ENCODE measurements around the gene SMAD3. TPM values are rescaled to one million over a fixed set of nuclear protein-coding genes. Genes with fewer than 3 reads are reported as not detected.

Gene SMAD3
- total RNA-seq, 1 experiment from 2014 or later = 89.2 TPM

GRCh38 chr15:67130166-67130565, 64.8 kb downstream of the SMAD3 start:
- CTCF ChIA-PET = no interaction called here

More at GRCh38 chr15:67130166-67130565, 64.8 kb downstream of the SMAD3 start:
- no peaks in the 10 kb centered on the region for H3K27me3 ChIP-seq (ENCODE audit: insufficient read depth, low read length)
- no peak overlapping the region for H3K4me2 ChIP-seq (ENCODE audit: low read length)
- no peak overlapping the region for H3K4me3 ChIP-seq (replicated peaks in 1 of 2; ENCODE audit: low read depth in 1 of 2, low read length in 2 of 2)
- TF ChIP-seq MAX (IDR thresholded peaks at IDR 0.05) = no peak
- TF ChIP-seq EZH2phosphoT487 (IDR thresholded peaks at IDR 0.05; ENCODE audit: borderline replicate concordance) = no peak
- no peak for TF ChIP-seq ELF1 (IDR thresholded peaks at IDR 0.05; ENCODE audit: borderline replicate concordance, low read depth)
- no peak for TF ChIP-seq JUND (IDR thresholded peaks at IDR 0.05)
- TF ChIP-seq CBX3 (IDR thresholded peaks at IDR 0.05; ENCODE audit: low read depth) = no peak
- no peak for TF ChIP-seq ZNF274 (IDR thresholded peaks at IDR 0.05; ENCODE audit: low read depth, low read length)
- TF ChIP-seq ATF3 (IDR thresholded peaks at IDR 0.05) = no peak
- TF ChIP-seq REST (IDR thresholded peaks at IDR 0.05; ENCODE audit: low read depth) = no peak
- H3K27ac ChIP-seq (ENCODE audit: low read depth, low read length) = no peak overlapping the region
- ATAC-seq (no peak), DNase-seq (ENCODE audit: low read depth, low spot score) (no peak)
- no TSS peak for BruUV-seq (replicated peaks)
- H3K36me3 ChIP-seq (ENCODE audit: control insufficient read depth in 1 of 2, insufficient read depth in 2 of 2, low read length in 2 of 2) = peaks cover 0 to 25% of the 10 kb centered on the region in 2 experiments; a peak in 2 of 4 replicates
- POLR2A ChIA-PET = no interaction called here
- no peaks in the 10 kb centered on the region for H3K9me3 ChIP-seq (ENCODE audit: control insufficient read depth in 1 of 2, insufficient read depth in 1 of 2, low read depth in 1 of 2, low read length in 2 of 2)
- RAD21 ChIA-PET (ENCODE audit: low non-redundant PET in 1 of 2, low total read pairs in 2 of 2, uncharacterized antibody in 2 of 2, unreplicated experiment in 2 of 2) = no interaction called here
- H3K9me2 ChIP-seq (ENCODE audit: insufficient read depth) = no peaks in the 10 kb centered on the region
- H3K9ac ChIP-seq (ENCODE audit: low read length) = no peak overlapping the region
- peaks cover 100% of the 10 kb centered on the region for H3K79me2 ChIP-seq (ENCODE audit: insufficient read depth, low read length)
- no peak overlapping the region for H2AFZ ChIP-seq (ENCODE audit: low read depth, low read length, poor library complexity, severe bottlenecking)
- peaks cover 62 to 98% of the 10 kb centered on the region in 2 experiments for H3K4me1 ChIP-seq (ENCODE audit: control insufficient read depth in 1 of 2, insufficient read depth in 2 of 2, low read length in 2 of 2)
- intact Hi-C loops (cut with micrococcal nuclease) = no loop called here
- H4K20me1 ChIP-seq (ENCODE audit: insufficient read depth) = no peaks in the 10 kb centered on the region
